Measurements from ENCODE around the gene IGF1R. TPM values are rescaled to one million over a fixed set of nuclear protein-coding genes. Genes with fewer than 3 reads are reported as not detected.

IGF1R gene
- total RNA-seq, 2 donors from 2014 or later = 35.0 to 37.0 TPM

- no peak for TF ChIP-seq CTCF (IDR thresholded peaks at IDR 0.05)
- H3K4me1 ChIP-seq = no peaks in the 10 kb centered on the region
- no peaks in the 10 kb centered on the region for H3K27me3 ChIP-seq
- no peak overlapping the region for H3K9ac ChIP-seq (ENCODE audit: low read depth in 2 of 2, low read length in 2 of 2)
- no peak overlapping the region for H3K4me3 ChIP-seq
- no peaks in the 10 kb centered on the region for H3K9me3 ChIP-seq
- H3K36me3 ChIP-seq = no peaks in the 10 kb centered on the region
- intact Hi-C loops (cut with DNase I) = no loop called here
- no peak for DNase-seq
- H3K27ac ChIP-seq = no peak overlapping the region
These were observed 89.4 kb downstream of the IGF1R start for GRCh38 chr15:98737721-98738120.

- no peaks in the 10 kb centered on the region for H3K27me3 ChIP-seq
- H3K9ac ChIP-seq (ENCODE audit: low read depth in 2 of 2, low read length in 2 of 2) = no peak overlapping the region
- no peak overlapping the region for H3K4me3 ChIP-seq
- no peak for TF ChIP-seq CTCF (IDR thresholded peaks at IDR 0.05)
- H3K36me3 ChIP-seq = no peaks in the 10 kb centered on the region
- intact Hi-C loops (cut with DNase I) = no loop called here
- no peaks in the 10 kb centered on the region for H3K4me1 ChIP-seq
- no peak overlapping the region for H3K27ac ChIP-seq
- DNase-seq = no peak
- no peaks in the 10 kb centered on the region for H3K9me3 ChIP-seq
These were observed 90.5 kb downstream of the IGF1R start for GRCh38 chr15:98738689-98739401.

- no peak overlapping the region for H3K9ac ChIP-seq (ENCODE audit: low read depth in 2 of 2, low read length in 2 of 2)
- H3K27me3 ChIP-seq = no peaks in the 10 kb centered on the region
- H3K9me3 ChIP-seq = no peaks in the 10 kb centered on the region
- no peak overlapping the region for H3K4me3 ChIP-seq
- no peak for DNase-seq
- intact Hi-C loops (cut with DNase I) = no loop called here
- no peaks in the 10 kb centered on the region for H3K36me3 ChIP-seq
- TF ChIP-seq CTCF (IDR thresholded peaks at IDR 0.05) = no peak
- H3K27ac ChIP-seq = no peak overlapping the region
- H3K4me1 ChIP-seq = peaks cover 2% of the 10 kb centered on the region
These were observed 92.0 kb downstream of the IGF1R start for GRCh38 chr15:98740295-98740694.

- Histone ChIP-seq H3K4me1 (peaks cover 9% of the 10 kb centered on the region), H3K9ac (ENCODE audit: low read depth in 2 of 2, low read length in 2 of 2) (no peak overlapping the region), H3K27ac (no peak overlapping the region), H3K36me3 (no peaks in the 10 kb centered on the region), H3K4me3 (no peak overlapping the region), H3K27me3 (no peaks in the 10 kb centered on the region), H3K9me3 (no peaks in the 10 kb centered on the region)
- intact Hi-C loops (cut with DNase I) = no loop called here
- DNase-seq = no peak
- no peak for TF ChIP-seq CTCF (IDR thresholded peaks at IDR 0.05)
These were observed 92.6 kb downstream of the IGF1R start for GRCh38 chr15:98740963-98741362.

GRCh38 chr15:98743177-98743576 lies 94.8 kb downstream of the IGF1R start:
- no peaks in the 10 kb centered on the region for H3K36me3 ChIP-seq
- no peak overlapping the region for H3K9ac ChIP-seq (ENCODE audit: low read depth in 2 of 2, low read length in 2 of 2)
- H3K4me3 ChIP-seq = no peak overlapping the region
- DNase-seq = no peak
- no peaks in the 10 kb centered on the region for H3K27me3 ChIP-seq
- H3K4me1 ChIP-seq = peaks cover 12% of the 10 kb centered on the region
- intact Hi-C loops (cut with DNase I) = no loop called here
- no peak overlapping the region for H3K27ac ChIP-seq
- TF ChIP-seq CTCF (IDR thresholded peaks at IDR 0.05) = no peak
- H3K9me3 ChIP-seq = no peaks in the 10 kb centered on the region

Data from colonic mucosa (tissue), 4 donors.